Measurements from ENCODE around the gene SC5D.

The SC5D gene

GRCh38 chr11:121329781-121330395 is 37.3 kb downstream of the SC5D start:
- DNase-seq = no peak

DNA sequence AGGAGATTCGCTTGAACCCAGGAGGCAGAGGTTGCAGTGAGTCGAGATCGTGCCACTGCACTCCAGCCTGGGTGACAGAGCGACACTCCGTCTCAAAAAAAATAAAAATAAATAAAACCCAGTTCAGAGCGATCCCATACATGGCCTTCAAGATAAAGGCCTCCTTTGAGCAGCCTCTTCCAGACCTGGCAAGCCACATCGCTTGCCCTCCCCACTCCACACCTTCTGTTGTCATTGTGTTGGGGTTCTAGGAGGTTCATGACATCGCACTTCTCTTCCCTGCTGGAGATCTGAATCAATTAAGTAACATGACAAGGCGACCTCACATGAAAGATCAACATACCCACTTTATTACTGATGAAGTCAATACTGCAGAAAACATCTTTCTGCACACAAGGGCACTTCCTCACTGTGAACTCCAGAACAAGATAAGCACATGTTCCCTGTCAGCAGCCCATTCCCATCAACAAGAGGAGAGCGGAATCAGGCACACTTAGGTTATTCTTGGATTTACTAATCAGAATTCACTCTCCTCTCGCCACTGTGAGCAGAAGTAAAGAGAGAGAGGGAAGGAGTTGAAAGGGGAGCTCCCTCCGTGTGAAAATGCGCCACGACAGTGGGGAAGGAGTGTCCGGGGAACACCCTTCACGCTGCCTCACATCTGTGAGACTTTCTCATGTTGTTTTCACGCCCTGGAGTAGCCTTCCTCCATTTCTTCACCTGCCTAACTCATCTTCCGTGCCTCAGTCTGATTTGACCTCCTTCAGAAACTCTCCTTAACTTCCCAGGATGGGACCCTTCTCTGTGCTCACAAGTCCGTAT is 38.3 kb downstream of the SC5D start:
- DNase-seq = no peak

DNA sequence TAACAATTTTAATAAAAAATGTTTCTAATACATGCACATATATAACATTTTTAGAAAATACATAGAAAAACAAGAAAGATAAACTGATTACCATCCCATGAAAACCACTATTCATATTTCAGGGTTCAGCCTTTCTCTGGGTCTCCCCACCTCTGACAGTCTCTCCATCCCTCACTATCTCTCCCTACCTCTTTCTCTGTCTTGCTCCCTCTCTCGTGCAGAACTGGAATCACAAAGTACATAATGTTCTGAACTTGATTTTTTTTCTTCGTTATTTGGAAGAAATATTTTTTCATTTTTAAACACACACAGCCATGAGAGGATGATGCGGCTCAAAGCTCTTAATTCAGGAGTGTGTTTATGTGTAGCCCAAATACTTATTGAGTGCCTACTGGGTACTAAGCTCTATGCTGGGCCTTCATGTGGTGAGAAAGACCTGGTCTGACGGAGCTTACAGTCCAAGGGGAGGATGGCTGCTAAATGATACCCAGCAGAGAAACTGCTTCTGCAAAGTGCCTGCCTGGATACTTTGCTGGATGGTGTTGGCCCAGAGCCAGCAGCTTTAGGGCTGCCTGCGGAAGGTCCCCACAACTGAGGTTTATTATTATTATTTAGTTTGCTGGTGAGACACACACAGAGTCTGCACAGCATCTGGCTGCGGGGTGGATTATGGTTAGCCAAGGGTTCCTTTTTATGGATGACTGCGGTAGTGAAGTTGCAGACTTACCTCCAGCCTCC is 42.6 kb downstream of the SC5D start:
- no peak for DNase-seq

- DNase-seq = no peak
Observed at GRCh38 chr11:121336279-121336937, 43.8 kb downstream of the SC5D start.

GRCh38 chr11:121337078-121337477 is 44.5 kb downstream of the SC5D start:
- no peak for DNase-seq

DNA sequence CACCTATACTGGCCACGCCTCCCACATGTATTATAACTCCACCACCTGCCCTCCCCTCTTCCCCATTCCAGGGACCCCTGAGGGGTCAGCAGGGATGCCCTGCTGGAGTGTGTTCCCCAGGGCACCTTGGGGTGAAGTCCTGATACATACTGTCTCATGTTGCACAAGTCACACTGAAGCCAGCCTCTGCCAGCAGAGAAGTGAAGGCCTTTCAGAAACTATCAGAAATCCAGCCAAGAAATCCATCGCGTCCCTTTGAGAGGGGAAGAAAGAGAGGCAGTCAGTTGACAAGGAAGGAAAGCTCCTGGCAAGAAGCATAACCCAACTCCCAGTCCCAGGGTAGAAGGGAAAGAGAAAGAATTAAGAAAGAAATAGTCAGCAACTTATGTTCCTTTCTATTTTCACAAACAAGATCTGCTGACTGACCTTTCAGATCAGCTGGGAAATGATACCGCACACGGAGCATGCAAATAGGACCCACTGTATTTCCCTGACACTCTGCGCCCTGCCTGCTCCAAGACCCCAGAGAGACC is 45.2 kb downstream of the SC5D start:
- no peak for DNase-seq

- no peak for DNase-seq
Observed at GRCh38 chr11:121338536-121338935, 46.0 kb downstream of the SC5D start.

DNA sequence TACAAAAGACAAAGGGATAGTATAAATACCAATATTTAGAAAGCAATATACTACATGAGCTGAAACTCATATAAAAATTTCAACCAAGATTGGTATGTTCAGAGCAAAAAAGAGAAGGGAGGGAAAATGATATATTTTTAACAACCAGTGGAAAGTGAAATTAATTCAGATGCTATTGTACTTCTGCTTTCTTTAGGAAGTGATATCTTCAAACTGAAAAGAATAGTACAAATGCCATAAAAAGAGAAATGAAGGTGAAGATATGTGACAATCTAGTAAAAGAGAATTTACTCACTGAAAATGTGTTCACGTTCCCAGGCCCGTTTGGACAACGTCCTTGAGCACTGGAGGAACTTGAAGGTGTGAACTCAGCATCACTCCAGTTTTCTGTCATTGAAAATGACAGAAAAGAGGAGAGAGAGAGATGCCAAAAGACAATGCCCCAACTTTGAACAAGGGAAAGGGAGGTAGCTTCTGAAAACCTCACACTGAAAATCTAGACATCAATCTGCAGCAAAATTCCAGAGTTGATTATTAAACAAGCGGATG is 47.5 kb downstream of the SC5D start:
- DNase-seq = no peak

DNA sequence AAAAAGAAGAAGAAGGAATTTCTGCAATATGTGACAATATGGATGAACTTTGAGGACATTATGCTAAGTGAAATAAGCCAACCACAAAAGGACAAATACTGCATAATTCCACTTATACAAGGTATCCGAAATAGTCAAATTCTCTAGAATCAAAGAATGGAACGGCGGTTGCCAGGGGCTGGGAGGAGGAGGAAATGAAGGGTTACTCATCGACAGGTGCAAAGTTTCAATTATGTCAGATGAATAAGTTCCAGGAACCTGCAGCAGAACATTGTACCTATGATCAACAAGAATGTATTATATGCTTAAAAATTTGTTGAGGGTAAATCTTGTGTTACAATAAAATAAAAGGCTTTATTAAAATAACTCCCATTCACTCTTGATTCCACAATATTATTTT is 49.0 kb downstream of the SC5D start:
- no peak for DNase-seq

DNA sequence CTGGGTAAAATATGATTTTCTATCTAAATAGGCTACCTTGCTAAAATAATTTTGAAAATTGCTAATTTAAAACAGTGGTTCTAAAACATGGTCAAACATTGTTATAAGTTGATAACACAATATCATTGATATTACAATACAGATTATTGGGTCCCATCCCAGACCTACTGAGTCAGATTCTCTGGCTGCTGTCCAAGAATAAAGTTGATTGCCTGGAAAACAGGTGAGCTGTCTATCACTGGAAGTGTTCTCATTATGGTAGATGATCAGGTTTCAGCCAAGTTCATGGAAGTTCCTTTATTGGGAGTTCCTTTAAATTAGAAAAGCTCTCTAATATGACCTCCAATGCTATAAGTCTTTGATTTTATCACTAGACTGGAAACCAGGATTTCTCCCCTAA is 52.3 kb downstream of the SC5D start:
- DNase-seq = no peak

- DNase-seq = no peak
Observed at GRCh38 chr11:121347094-121347493, 54.5 kb downstream of the SC5D start.

DNA sequence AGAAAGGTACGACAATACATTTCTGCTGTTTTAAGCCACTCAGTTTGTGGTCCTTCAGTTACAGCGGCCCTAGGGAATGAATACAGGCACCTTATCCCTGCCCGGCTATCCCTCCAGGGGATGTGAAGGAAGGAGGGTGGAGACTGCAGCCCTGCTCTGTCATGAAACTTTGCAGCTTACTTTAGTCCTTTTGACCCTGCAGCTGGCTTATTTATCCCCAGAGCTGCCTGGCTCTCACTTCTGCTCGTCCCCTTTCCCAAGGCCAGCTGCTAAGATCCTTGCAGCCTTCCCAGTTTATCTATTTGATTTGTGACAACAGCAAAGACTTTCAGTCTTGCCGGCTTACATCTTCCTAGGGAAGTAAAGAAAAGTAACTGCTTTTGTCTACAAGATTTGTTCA is 55.2 kb downstream of the SC5D start:
- no peak for DNase-seq

DNA sequence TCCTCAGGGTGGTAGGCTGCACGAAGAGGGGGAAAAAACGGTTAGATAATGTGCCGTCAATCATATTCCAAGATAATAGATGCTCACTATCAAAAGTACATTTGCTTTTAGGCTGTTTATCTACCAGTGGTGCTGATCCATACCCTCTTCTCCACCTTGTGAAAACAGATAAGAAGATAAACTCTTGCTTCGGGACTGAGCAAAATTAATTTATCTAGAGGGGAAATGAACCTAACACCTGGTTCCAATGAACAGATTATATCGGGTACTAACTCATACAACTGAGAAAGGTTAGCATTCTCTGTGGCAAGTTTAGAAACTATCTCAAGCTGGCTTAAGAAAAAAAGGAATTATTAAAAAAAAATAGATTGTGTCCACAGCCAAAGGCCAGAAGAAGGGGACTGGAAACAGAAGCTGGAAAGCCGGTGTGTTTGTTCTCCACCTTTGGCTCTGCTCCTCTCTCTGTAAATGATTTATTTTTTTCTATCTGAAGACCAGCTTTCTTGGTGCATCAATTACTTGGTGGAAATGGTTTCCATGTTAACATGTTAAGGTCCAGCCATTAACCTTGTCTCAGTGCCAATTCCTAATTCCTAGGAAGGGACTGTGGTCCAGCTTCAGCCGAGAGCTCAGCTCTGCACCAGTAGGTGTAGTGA is 55.8 kb downstream of the SC5D start:
- DNase-seq = no peak

GRCh38 chr11:121349790-121350189 is 57.2 kb downstream of the SC5D start:
- DNase-seq = no peak

DNA sequence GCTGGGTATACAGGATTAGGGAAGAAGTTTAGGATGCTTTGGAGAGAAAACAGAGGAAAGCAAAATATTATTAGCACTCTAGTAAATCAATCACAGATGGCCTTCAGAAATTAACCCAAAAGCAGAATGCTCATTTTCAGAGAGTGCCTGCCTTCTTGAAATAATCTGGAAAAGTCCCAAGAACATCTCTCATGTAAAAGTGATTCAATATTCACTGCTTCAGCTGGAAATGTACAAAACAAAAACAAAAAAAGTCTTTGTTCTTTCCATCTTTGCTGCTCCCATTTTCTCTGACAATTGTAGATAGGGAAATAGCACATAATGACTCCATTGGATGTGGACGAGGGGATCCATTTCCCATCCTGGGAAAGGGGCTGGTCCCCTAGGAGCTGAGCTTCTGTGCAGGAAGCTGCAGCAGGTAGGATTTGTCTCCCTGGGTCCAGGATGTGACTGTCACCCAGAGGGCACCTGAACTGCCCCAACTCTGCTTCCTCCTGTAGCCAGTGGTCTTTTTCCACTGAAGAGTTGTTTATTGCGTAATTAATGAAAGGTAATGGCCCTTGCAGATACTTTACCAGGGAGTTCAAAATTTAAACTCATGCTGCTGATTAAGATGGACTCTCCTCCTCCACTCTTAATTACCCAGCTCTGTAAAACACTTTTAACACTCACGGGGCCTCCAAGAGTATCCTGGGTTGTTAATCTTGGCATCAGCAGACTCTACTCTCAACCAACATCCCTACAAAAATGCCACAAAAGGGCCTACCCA is 57.9 kb downstream of the SC5D start:
- DNase-seq = no peak

- no peak for DNase-seq
Observed at GRCh38 chr11:121351083-121351630, 58.6 kb downstream of the SC5D start.

GRCh38 chr11:121352251-121352891 is 59.8 kb downstream of the SC5D start:
- DNase-seq = no peak

- DNase-seq = no peak
Observed at GRCh38 chr11:121354192-121354591, 61.6 kb downstream of the SC5D start.

DNA sequence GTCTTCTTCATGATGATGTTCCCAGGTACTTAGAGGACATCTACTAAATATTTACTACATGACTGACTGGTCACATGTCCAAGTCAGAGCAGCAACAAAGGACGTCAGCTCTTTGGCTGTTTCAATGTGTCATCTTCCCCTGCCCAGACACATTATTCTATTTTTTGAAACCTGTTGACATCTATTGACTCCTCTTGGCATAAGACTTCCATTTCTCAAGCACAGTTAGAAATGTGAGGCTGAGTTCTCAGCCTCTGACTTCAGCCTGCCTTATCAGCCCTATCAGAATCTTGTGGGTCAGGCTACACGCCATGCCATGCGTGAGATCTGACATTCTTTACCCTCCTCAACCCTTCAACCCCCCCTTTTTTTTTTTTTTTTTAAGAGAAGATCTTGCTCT is 63.8 kb downstream of the SC5D start:
- no peak for DNase-seq
